GM12874 (cell line): ENCODE data around the gene WDR5.

Experiments
- TF ChIP-seq, protein P1 (sequence below): IDR thresholded peaks from 2 replicates; pipeline ENCODE4 v1.5.1; 2011; ENCODE audit warnings: low read depth, mild to moderate bottlenecking, control low read depth, low read length, moderate library complexity; ENCODE audit not compliant: insufficient read depth

WDR5 gene

DNA sequence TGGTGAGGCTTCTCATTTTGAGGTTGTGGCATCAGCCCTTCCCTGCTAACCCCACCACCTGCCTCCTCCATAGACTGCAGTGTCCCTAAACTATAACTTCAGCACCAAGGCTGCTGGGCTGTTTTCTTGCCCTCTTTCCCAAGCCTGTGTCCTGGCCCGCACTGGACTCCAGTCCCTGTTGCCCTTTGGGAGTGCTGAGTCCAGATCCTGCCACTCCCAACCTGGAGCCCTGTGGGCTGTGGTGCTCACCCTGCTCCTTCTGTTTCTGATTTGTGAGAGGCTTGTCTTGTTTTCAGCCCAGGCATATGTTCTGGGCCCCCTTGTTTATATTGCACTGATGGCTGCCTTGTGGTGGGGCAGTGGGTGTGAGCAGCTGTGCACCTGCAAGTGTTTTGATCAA lies 68.2 kb downstream of the WDR5 start:
- TF ChIP-seq, protein P1, sequence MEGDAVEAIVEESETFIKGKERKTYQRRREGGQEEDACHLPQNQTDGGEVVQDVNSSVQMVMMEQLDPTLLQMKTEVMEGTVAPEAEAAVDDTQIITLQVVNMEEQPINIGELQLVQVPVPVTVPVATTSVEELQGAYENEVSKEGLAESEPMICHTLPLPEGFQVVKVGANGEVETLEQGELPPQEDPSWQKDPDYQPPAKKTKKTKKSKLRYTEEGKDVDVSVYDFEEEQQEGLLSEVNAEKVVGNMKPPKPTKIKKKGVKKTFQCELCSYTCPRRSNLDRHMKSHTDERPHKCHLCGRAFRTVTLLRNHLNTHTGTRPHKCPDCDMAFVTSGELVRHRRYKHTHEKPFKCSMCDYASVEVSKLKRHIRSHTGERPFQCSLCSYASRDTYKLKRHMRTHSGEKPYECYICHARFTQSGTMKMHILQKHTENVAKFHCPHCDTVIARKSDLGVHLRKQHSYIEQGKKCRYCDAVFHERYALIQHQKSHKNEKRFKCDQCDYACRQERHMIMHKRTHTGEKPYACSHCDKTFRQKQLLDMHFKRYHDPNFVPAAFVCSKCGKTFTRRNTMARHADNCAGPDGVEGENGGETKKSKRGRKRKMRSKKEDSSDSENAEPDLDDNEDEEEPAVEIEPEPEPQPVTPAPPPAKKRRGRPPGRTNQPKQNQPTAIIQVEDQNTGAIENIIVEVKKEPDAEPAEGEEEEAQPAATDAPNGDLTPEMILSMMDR: no peak

DNA sequence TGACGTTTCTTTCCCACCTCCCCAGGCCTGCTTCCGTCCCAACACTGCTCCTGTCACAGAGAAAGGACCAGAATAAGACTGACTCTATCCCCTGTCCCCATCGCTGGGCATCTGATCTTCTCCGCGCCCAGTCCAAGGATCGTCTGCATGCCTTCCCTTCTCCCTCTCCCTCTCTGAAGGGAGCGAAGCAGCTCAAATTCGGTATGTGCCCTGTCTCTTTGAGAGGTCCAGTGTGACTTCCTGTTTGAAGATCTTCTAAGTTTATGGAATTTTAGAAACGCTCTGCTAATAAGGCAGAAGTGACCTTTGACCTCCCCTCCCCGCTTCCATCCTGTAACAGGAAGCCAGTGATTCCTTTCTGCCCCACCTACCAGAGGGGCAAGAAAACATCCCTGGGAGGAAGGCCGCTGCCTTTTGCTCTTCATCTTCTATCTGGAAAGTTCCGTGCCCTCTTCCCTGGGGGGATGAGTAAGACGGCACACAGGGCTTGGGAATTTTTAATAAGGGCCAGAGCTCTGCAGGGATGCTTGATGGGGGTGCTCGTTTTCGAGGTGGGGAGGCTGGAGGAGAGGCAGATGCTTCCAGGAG lies 69.2 kb downstream of the WDR5 start:
- TF ChIP-seq, protein P1: no peak

DNA sequence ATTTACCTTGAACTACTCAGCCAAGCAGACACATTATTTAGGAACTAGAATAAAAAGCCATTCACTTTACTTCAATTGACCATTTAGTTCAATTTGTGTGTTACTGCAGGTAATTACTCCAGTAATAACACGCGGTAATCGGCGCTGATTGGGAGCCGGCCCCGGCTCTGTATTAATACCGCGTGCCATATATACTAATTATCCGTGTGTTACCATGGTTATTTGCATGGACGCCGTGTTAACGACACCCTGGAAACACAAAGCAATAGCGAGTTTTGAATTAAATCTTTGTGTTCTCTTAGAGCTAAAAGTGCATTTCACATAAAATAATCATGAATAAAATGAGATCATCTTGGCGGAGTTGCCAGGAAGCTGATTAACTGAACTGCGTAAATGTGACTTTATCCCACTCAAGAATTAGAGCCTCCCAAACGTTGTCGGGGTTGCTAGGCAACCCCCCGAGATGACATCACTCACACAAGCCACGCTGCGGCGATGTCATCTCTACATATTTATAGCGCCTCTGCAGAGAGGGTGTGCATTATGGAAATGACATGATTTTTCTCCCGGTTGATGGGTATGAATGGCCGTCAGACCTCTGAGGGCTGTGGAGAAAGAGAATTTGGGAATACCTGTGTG lies 69.9 kb downstream of the WDR5 start:
- TF ChIP-seq, protein P1: no peak

DNA sequence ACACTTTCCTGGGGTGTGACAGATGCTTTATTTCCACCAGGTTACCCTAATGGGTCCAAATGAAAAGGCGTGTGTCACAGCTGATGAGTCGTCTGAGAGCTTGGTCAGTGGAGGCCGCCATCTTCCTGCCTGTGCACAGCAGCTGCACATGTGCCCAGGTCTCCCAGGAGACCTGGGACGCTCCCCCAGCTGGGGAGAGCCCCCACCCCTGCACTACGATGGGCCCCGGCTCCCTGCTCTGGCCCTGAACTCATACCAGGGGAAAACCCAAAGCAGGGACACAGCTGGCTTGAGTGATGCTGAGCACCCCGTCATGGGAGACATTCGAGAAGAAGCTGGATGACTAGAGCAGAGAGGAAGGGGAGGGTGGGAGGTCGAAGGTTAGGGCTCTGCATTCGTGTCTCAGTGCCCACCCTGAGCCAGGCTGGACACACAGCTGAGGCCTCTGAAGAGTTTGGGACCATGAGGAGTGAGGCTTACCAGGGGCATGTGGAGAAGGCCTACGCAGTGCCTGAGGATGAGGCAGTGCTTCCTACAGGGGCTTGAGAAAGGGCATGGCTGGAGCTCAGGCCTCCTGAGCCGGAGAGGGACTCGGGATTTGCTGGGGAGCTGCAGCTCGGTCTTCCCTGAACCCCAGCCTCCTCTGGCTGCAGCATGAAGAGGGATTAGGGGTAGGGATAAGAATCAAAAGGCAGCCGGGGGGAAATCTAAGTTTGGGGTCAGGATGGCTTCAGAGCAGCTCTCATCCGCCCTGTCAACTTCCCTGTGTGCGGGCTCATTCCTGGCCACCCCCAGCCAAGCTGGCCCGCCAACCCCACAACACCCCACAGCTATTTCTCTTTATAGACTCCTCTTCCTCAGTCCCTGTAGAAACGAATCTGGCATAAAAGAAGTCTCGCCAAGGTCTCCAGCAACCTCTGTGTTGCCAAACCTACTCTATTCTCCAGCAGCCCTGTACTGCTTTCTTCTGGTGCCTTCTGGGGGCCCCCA lies 70.7 kb downstream of the WDR5 start:
- TF ChIP-seq, protein P1: no peak

DNA sequence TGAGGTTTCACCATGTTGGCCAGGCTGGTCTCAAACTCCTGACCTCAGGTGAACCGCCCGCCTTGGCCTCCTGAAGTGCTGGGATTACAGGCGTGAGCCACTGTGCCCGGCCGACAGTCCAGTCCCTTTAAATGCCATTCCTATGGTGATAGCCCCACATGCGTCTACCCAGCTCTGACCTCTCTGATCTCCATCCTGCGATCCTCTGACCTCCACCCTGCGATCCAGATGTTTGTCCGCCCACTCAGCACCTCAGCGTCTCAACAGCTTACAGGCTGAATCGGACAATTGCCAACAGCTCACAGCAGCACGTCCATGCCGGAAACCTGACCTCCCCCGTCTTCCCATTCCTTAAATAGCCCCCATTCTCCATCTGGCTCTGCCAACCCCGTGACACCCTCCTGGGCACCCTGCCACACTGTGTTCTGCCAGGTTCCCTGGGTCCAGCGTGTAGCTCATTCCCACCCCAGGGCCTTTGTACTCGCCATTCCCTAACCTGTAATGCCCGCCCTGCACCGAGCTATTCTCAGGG lies 72.5 kb downstream of the WDR5 start:
- TF ChIP-seq, protein P1: no peak

DNA sequence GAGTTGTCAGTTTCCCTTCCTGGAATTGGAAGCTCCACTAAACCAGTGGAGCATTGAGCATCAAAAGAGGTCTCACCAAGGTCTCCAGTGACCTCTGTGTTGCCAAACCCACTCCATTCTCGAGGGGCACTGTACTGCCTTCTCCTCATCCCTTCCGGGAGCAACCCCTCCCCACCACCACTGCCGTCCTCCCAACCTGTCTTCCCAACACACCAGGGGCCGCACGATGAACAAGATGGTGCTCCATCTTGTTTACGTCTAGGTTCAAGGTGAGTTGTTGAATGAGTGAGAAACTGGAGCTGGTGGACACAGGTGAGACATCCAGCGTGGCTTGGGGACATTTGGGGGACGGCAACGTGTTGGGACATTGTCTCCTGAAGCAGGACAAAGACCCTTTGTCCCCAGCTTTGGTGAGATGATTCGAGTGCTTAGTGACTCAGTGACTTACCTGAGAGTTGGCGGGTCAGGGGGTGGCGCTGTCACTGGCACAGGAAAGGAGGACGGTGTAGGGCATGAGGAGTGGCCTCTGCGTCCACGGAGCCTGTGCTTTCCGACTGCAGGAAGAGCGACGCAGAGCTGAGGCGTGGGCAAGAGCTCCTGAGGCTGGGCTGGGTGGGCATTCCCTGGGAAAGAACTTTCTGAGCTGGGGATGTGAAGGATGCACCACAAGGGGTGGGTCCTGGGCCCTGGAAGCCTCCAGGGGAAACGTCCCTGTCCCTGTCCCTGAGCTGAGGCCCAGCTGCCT lies 73.3 kb downstream of the WDR5 start:
- TF ChIP-seq, protein P1: no peak
